ENCODE results near the gene CSPG4. TPM values are rescaled to one million over a fixed set of nuclear protein-coding genes. Genes with fewer than 3 reads are reported as not detected.

CSPG4 gene
- polyA plus RNA-seq, 1 experiment: 5.8 TPM

- no peak overlapping the region for H3K4me3 ChIP-seq (ENCODE audit: low read depth, low read length)
- ChIA-PET POLR2A (no interaction called here), CTCF (no interaction called here)
- H3K27me3 ChIP-seq (ENCODE audit: control insufficient read depth, insufficient read depth, low read length): no peaks in the 10 kb centered on the region
- no peak for DNase-seq (ENCODE audit: low read depth, low spot score)
- H3K9me3 ChIP-seq (ENCODE audit: control insufficient read depth, insufficient read depth, low read length): no peaks in the 10 kb centered on the region
- no peak overlapping the region for H3K27ac ChIP-seq (ENCODE audit: low read depth, low read length)
- no peak for TF ChIP-seq CTCF (IDR thresholded peaks at IDR 0.05; ENCODE audit: low read depth, low read length)
Observed at GRCh38 chr15:75656813-75657212, 55.8 kb downstream of the CSPG4 start.

GRCh38 chr15:75656331-75656730 is 56.3 kb downstream of the CSPG4 start:
- no peak for DNase-seq (ENCODE audit: low read depth, low spot score)
- no peak overlapping the region for H3K27ac ChIP-seq (ENCODE audit: low read depth, low read length)
- H3K27me3 ChIP-seq (ENCODE audit: control insufficient read depth, insufficient read depth, low read length): no peaks in the 10 kb centered on the region
- no peaks in the 10 kb centered on the region for H3K9me3 ChIP-seq (ENCODE audit: control insufficient read depth, insufficient read depth, low read length)
- CTCF ChIA-PET: no interaction called here
- POLR2A ChIA-PET: no interaction called here
- no peak overlapping the region for H3K4me3 ChIP-seq (ENCODE audit: low read depth, low read length)
- TF ChIP-seq CTCF (IDR thresholded peaks at IDR 0.05; ENCODE audit: low read depth, low read length): no peak

GRCh38 chr15:75655931-75656330 is 56.7 kb downstream of the CSPG4 start:
- H3K27me3 ChIP-seq (ENCODE audit: control insufficient read depth, insufficient read depth, low read length): no peaks in the 10 kb centered on the region
- ChIA-PET CTCF (no interaction called here), POLR2A (no interaction called here)
- no peak overlapping the region for H3K27ac ChIP-seq (ENCODE audit: low read depth, low read length)
- no peak for TF ChIP-seq CTCF (IDR thresholded peaks at IDR 0.05; ENCODE audit: low read depth, low read length)
- DNase-seq (ENCODE audit: low read depth, low spot score): no peak
- H3K9me3 ChIP-seq (ENCODE audit: control insufficient read depth, insufficient read depth, low read length): no peaks in the 10 kb centered on the region
- no peak overlapping the region for H3K4me3 ChIP-seq (ENCODE audit: low read depth, low read length)

- no peak for DNase-seq (ENCODE audit: low read depth, low spot score)
- no peaks in the 10 kb centered on the region for H3K27me3 ChIP-seq (ENCODE audit: control insufficient read depth, insufficient read depth, low read length)
- no peaks in the 10 kb centered on the region; the same call in 1 of the 2 replicates for H3K9me3 ChIP-seq (ENCODE audit: control insufficient read depth, insufficient read depth, low read length)
- H3K27ac ChIP-seq (ENCODE audit: low read depth, low read length): no peak overlapping the region
- TF ChIP-seq CTCF (IDR thresholded peaks at IDR 0.05; ENCODE audit: low read depth, low read length): no peak
- ChIA-PET POLR2A (interaction anchor here (0.7 kb wide), 1 partner anchor 201 kb away, joined by 5 read pairs; no protein-coding TSS in a partner anchor), CTCF (interaction anchor here (1.6 kb wide), 1 partner anchor 16 kb away, joined by 3 read pairs; no protein-coding TSS in a partner anchor)
- no peak overlapping the region for H3K4me3 ChIP-seq (ENCODE audit: low read depth, low read length)
Observed at GRCh38 chr15:75654201-75654907, 58.3 kb downstream of the CSPG4 start.

- ChIA-PET CTCF (interaction anchor here (1.6 kb wide), 1 partner anchor 15 kb away, joined by 3 read pairs; no protein-coding TSS in a partner anchor), POLR2A (interaction anchor here (0.7 kb wide), 1 partner anchor 200 kb away, joined by 5 read pairs; no protein-coding TSS in a partner anchor)
- no peak for TF ChIP-seq CTCF (IDR thresholded peaks at IDR 0.05; ENCODE audit: low read depth, low read length)
- Histone ChIP-seq H3K27me3 (ENCODE audit: control insufficient read depth, insufficient read depth, low read length) (no peaks in the 10 kb centered on the region), H3K9me3 (ENCODE audit: control insufficient read depth, insufficient read depth, low read length) (no peaks in the 10 kb centered on the region; the same call in 1 of the 2 replicates), H3K4me3 (ENCODE audit: low read depth, low read length) (no peak overlapping the region), H3K27ac (ENCODE audit: low read depth, low read length) (no peak overlapping the region)
- DNase-seq (ENCODE audit: low read depth, low spot score): no peak
Observed at GRCh38 chr15:75653347-75653913, 59.2 kb downstream of the CSPG4 start.
